Testis (tissue), 2 donors: Measurements from ENCODE around the gene TMEM269.

Experiments used
- CTCF ChIP-seq, 3 experiments: fragments of 450-650 bp in 2 of 3; fragments of 200-600 bp in 1 of 3; sonication (generic) in 1 of 3; IDR thresholded peaks; one replicate each; pipeline ENCODE4 v1.5.1; 2016 to 2019; ENCODE audit warnings: antibody characterized with exemption in 3 of 3, mild to moderate bottlenecking in 2 of 3, moderate library complexity in 1 of 3
- POLR2A ChIP-seq: fragments of 450-650 bp; IDR thresholded peaks from one replicate; pipeline ENCODE4 v1.6.1; 2017; ENCODE audit warnings: antibody characterized with exemption, mild to moderate bottlenecking, moderate library complexity

GRCh38 chr1:42786097-42786496, 1.3 kb downstream of the TMEM269 start:
- TF ChIP-seq POLR2A (no peak), CTCF (IDR thresholded peaks at IDR 0.05) (no peak)
